Gastrocnemius medialis (tissue), 4 donors: ENCODE data around the gene TFB2M. TPM values are rescaled to one million over a fixed set of nuclear protein-coding genes. Genes with fewer than 3 reads are reported as not detected.
A peak's percentile ranks its signal among the peaks of the same experiment; 100 is the strongest.

Experiments
- ATAC-seq, 2 donors: fragments of 150-250 bp; one replicate each; pipeline ENCODE4 v1.9.1; 2016
- DNase-seq, 2 donors: peaks; one replicate each; pipeline ENCODE4 v3.0.0-alpha.2; 2019
- H3K27ac ChIP-seq, 4 donors: fragments of 200-600 bp; sonication (generic); 1 replicate in 1 of 4; 2 replicates in 3 of 4; pipeline ENCODE4 v1.5.1; 2016 to 2018; ENCODE audit warnings: mild to moderate bottlenecking in 2 of 4, moderate library complexity in 1 of 4
- H3K27me3 ChIP-seq, 3 donors: fragments of 200-600 bp; sonication (generic) in 2 of 3; 1 replicate in 1 of 3; 2 replicates in 2 of 3; pipeline versions ENCODE4 v1.5.1 to v1.6.0; 2016 to 2019; ENCODE audit warnings: mild to moderate bottlenecking in 1 of 3, moderate library complexity in 1 of 3
- H3K36me3 ChIP-seq, 2 donors: fragments of 200-600 bp; sonication (generic) in 1 of 2; one replicate each; pipeline ENCODE4 v1.5.1; 2017 to 2018
- H3K4me1 ChIP-seq, 2 donors: fragments of 200-600 bp; sonication (generic) in 1 of 2; one replicate each; pipeline ENCODE4 v1.5.1; 2016 to 2017; ENCODE audit warnings: mild to moderate bottlenecking in 2 of 2
- H3K4me3 ChIP-seq, 4 donors: fragments of 200-600 bp; sonication (generic) in 3 of 4; 1 replicate in 1 of 4; 2 replicates in 3 of 4; pipeline ENCODE4 v1.5.1; 2016 to 2019; ENCODE audit warnings: mild to moderate bottlenecking in 2 of 4
- H3K9me3 ChIP-seq, 3 donors: fragments of 200-600 bp; sonication (generic) in 2 of 3; 1 replicate in 1 of 3; 2 replicates in 2 of 3; pipeline ENCODE4 v1.5.1; 2016 to 2019
- POLR2A ChIP-seq, 2 donors: fragments of 450-650 bp; IDR thresholded peaks; one replicate each; pipeline ENCODE4 v1.6.1; 2017; ENCODE audit warnings: antibody characterized with exemption in 2 of 2, mild to moderate bottlenecking in 2 of 2, moderate library complexity in 2 of 2
- in situ Hi-C, 4 donors: fragments of 200-750 bp; cut with MboI; loops; one replicate each; pipeline versions ENCODE4 v1.15.0 to v1.8.0; 2017; ENCODE audit warnings: low sequenced_read_pairs in 4 of 4
- intact Hi-C: fragments of 100-400 bp; cut with DNase I; formaldehyde crosslinking; loops from one replicate; pipeline ENCODE4 v1.15.1; 2023; ENCODE audit warnings: low total_unique reads
- total RNA-seq, 4 donors: library from RNA; depleted of rRNA; stranded (reverse); fragments of >200 nt; gene quantifications; one replicate each; pipeline versions ENCODE4 v1.1.0 to v1.2.3, GENCODE V29; 2016
- TF ChIP-seq, protein P1 (sequence below), 5 experiments: fragments of 450-650 bp in 3 of 5; fragments of 200-600 bp in 2 of 5; sonication (generic) in 2 of 5; IDR thresholded peaks in 4 of 5; conservative IDR thresholded peaks in 1 of 5; 1 replicate in 4 of 5; 2 replicates in 1 of 5; pipeline ENCODE4 v1.5.1; 2016 to 2019; ENCODE audit warnings: antibody characterized with exemption in 5 of 5, mild to moderate bottlenecking in 3 of 5, moderate library complexity in 3 of 5

The TFB2M gene
- total RNA-seq, 4 donors from 2014 or later = 18.9 to 33.1 (median 21.2) TPM

DNA sequence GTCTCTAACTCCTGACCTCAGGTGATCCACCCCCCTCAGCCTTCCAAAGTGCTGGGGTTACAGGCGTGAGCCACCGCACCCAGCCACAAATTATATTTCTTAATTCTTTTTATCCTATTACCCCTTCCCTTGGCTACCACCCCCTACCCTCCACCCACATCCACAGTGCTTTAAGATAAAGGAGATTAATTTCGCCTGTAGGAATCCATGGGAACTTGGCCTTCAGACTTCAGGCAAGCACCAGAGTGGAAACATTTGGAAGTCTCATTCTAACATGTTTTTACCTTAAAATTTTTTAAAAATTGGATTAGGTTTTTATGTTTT lies 10.6 kb upstream of the TFB2M start:
- Histone ChIP-seq H3K4me3 (no peak overlapping the region), H3K27me3 (no peaks in the 10 kb centered on the region), H3K27ac (peak overlapping the region; percentile 47 to 91 (median 78)), H3K36me3 (no peaks in the 10 kb centered on the region), H3K4me1 (peaks cover 57 to 72% of the 10 kb centered on the region in 2 donors), H3K9me3 (no peaks in the 10 kb centered on the region)
- DNase-seq (no peak), ATAC-seq (no peak)
- no peak for TF ChIP-seq POLR2A (IDR thresholded peaks at IDR 0.05)
- TF ChIP-seq, protein P1, sequence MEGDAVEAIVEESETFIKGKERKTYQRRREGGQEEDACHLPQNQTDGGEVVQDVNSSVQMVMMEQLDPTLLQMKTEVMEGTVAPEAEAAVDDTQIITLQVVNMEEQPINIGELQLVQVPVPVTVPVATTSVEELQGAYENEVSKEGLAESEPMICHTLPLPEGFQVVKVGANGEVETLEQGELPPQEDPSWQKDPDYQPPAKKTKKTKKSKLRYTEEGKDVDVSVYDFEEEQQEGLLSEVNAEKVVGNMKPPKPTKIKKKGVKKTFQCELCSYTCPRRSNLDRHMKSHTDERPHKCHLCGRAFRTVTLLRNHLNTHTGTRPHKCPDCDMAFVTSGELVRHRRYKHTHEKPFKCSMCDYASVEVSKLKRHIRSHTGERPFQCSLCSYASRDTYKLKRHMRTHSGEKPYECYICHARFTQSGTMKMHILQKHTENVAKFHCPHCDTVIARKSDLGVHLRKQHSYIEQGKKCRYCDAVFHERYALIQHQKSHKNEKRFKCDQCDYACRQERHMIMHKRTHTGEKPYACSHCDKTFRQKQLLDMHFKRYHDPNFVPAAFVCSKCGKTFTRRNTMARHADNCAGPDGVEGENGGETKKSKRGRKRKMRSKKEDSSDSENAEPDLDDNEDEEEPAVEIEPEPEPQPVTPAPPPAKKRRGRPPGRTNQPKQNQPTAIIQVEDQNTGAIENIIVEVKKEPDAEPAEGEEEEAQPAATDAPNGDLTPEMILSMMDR (IDR thresholded peaks at IDR 0.05 in 4 of 5, conservative IDR thresholded peaks at IDR 0.05 in 1 of 5) = no peak
- intact Hi-C loops (no loop called here), in situ Hi-C loops (loop anchor here in 1 of 4 donors (10.0 kb wide), 1 partner anchor 48 kb away; no protein-coding TSS in a partner anchor)

DNA sequence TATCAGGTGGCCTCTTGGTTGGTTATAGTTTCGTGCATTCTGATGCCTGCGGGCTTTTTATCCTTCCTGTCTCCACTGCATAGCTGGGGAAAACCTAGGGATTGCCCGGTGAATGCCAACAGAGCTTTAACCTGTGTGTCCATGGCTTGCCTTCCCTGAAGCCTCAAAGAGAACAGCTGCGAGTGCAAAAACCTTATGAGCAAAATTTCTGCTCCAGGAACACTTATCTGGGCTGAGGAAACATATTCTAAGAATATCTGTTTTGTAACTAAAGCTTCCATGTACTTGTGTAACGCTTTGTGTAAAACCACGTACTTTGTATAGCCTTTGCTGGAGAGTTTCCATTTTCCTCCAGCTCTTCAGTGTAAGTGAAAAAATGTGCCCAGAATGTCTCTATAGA lies 7.4 kb upstream of the TFB2M start:
- ATAC-seq (peak; percentile 80 to 90), DNase-seq (peak in 1 of 2 donors; percentile 38)
- Histone ChIP-seq H3K4me1 (peaks cover 65 to 70% of the 10 kb centered on the region in 2 donors), H3K4me3 (peak overlapping the region in 3 of 4 donors; percentile 9 to 19 (median 19)), H3K9me3 (no peaks in the 10 kb centered on the region), H3K27ac (peak overlapping the region; percentile 90 to 99 (median 96)), H3K36me3 (no peaks in the 10 kb centered on the region), H3K27me3 (no peaks in the 10 kb centered on the region)
- in situ Hi-C loops (loop anchor here in 2 of 4 donors (5.0 to 10.0 kb wide), 2 partner anchors 51 to 124 kb away; no protein-coding TSS in a partner anchor), intact Hi-C loops (no loop called here)
- TF ChIP-seq, protein P1 (IDR thresholded peaks at IDR 0.05 in 4 of 5, conservative IDR thresholded peaks at IDR 0.05 in 1 of 5) = no peak
- peak; percentile 18 to 37 for TF ChIP-seq POLR2A (IDR thresholded peaks at IDR 0.05)

DNA sequence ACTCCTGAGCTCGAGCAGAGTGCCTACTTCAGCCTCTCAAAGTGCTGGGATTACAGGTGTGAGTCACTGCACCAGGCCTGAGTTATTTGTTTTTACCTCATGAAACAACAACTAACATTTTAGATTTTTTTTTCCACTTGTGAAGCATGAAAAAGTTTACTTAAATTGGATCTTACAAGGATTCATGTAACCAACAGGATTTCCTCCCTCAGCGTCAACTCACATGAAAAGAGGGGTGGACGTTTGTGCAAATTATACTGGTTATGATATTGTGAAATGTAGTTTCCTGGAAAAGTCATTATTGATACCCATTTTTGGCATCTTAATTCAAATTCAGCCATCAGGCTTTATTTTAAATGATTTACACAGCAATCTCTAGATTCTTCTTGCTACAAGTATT lies 6.7 kb upstream of the TFB2M start:
- ATAC-seq = no peak
- TF ChIP-seq POLR2A (IDR thresholded peaks at IDR 0.05) = no peak
- TF ChIP-seq, protein P1 (IDR thresholded peaks at IDR 0.05 in 4 of 5, conservative IDR thresholded peaks at IDR 0.05 in 1 of 5) = no peak
- no peaks in the 10 kb centered on the region for H3K36me3 ChIP-seq
- peaks cover 63 to 70% of the 10 kb centered on the region in 2 donors for H3K4me1 ChIP-seq
- H3K9me3 ChIP-seq = no peaks in the 10 kb centered on the region
- no peak for DNase-seq
- H3K27me3 ChIP-seq = no peaks in the 10 kb centered on the region
- H3K4me3 ChIP-seq = peak overlapping the region in 2 of 4 donors; percentile 9 to 19
- intact Hi-C loops (no loop called here), in situ Hi-C loops (loop anchor here in 2 of 4 donors (5.0 to 10.0 kb wide), 2 partner anchors 52 to 125 kb away; no protein-coding TSS in a partner anchor)
- H3K27ac ChIP-seq = peak overlapping the region; percentile 90 to 99 (median 96)

DNA sequence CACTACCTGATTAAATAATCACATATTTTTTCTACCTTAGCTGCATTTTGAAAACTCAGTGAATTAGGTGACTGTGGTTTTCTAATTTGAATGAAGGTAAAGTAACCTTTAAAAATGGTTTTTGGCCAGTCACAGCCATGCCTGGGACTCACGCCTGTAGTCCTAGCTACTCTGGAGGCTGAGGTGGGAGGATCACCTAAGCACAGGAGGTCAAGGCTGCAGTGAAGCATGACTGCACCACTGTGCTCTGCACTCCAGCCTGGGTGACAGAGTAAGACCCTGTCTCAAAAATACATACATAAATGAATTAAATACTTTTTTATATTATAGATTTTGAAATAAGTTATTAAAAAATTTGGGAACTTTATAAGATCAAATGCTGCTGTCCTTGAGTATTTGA lies 5.9 kb upstream of the TFB2M start:
- H3K36me3 ChIP-seq = no peaks in the 10 kb centered on the region
- ATAC-seq = no peak
- no peaks in the 10 kb centered on the region for H3K27me3 ChIP-seq
- TF ChIP-seq, protein P1 (IDR thresholded peaks at IDR 0.05 in 4 of 5, conservative IDR thresholded peaks at IDR 0.05 in 1 of 5) = no peak
- intact Hi-C loops (no loop called here), in situ Hi-C loops (loop anchor here in 2 of 4 donors (5.0 to 10.0 kb wide), 2 partner anchors 53 to 125 kb away; no protein-coding TSS in a partner anchor)
- peaks cover 56 to 66% of the 10 kb centered on the region in 2 donors for H3K4me1 ChIP-seq
- H3K4me3 ChIP-seq = peak overlapping the region in 1 of 4 donors; percentile 25
- peak overlapping the region; percentile 90 to 99 (median 96) for H3K27ac ChIP-seq
- no peak for DNase-seq
- no peaks in the 10 kb centered on the region for H3K9me3 ChIP-seq
